Brain microvascular endothelial cell (primary cell): ENCODE measurements around the gene HOXB9.
A peak's percentile ranks its signal among the peaks of the same experiment; 100 is the strongest.

ENCODE experiments used
- DNase-seq: peaks from one replicate; pipeline ENCODE4 v3.0.0-alpha.2; 2020
- H3K27ac ChIP-seq: fragments of 250-450 bp; sonication (Bioruptor Pico); 2 replicates; pipeline ENCODE4 v1.5.1; 2020; ENCODE audit warnings: mild to moderate bottlenecking, moderate library complexity
- H3K27me3 ChIP-seq: fragments of 250-450 bp; sonication (Bioruptor Pico); replicated peaks from 2 replicates; pipeline ENCODE4 v1.5.1; 2020; ENCODE audit warnings: mild to moderate bottlenecking
- H3K36me3 ChIP-seq: fragments of 250-450 bp; sonication (Bioruptor Pico); replicated peaks from 2 replicates; pipeline ENCODE4 v1.5.1; 2020; ENCODE audit warnings: mild to moderate bottlenecking
- H3K4me3 ChIP-seq: 2 replicates; pipeline ENCODE4 v1.5.1; 2011; ENCODE audit warnings: low read depth, mild to moderate bottlenecking, control low read depth, low read length, moderate library complexity
- CTCF ChIP-seq: IDR thresholded peaks from 2 replicates; pipeline ENCODE4 v1.5.1; 2011; ENCODE audit warnings: low read depth, mild to moderate bottlenecking, moderate library complexity, low read length, control low read depth, inconsistent platforms; ENCODE audit errors: missing control alignments
- in situ Hi-C: cut with HindIII; loops from 2 replicates; pipeline ENCODE4 v1.10.0; 2017; ENCODE audit warnings: low sequenced_read_pairs, low pct_ligation_motif_present

Gene HOXB9

DNA sequence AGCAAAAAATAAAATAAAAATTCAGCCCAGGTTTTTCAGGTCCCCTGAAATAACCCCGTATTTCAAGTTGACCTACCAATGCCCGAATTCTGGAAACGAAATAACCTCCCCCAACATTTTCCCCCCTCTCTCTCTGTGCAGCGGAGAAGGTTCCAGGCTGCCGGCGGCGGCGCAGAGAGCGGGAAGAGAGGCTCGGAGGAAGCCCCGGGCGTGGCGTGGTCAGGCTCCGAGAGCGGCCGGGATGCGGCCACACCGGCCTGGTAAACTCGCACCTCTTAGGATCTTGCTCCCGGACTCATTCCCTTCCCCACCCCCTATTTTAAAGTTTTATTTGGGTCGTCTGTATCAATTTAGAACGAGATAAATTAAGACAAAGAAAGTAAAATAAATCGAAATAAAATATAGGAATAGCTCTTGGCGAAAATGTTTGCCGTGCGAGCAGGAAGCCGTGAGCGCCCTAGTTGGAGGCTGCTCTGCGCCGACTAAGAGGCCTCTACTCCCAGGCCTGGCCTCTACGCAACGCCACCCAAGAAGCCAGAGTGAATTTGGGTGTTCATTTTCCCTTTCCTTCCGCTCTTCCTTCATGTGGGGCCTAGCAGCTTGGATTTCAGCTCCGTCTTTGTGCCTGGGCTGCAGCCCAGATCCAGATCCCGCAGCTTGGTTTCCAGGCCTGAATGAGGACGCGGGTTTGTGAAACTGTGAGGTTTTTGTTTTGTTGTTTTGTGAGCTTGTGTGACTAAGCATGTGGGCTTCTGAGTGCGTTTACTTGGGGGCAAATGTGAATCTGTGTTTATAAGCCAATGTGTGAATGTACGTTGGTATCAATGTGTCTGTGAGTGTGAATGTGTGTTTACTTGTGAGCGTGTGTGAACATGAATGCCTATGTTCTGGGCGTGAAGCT is 19.9 kb downstream of the HOXB9 start:
- Histone ChIP-seq H3K27ac (no peak overlapping the region), H3K4me3 (no peak overlapping the region), H3K36me3 (no peaks in the 10 kb centered on the region), H3K27me3 (peaks cover 97% of the 10 kb centered on the region)
- no peak for DNase-seq
- in situ Hi-C loops, result no loop called here
- TF ChIP-seq CTCF, result no peak

GRCh38 chr17:48605409-48605919 is 20.7 kb downstream of the HOXB9 start:
- no peak for DNase-seq
- TF ChIP-seq CTCF, result no peak
- no peak overlapping the region for H3K27ac ChIP-seq
- no peaks in the 10 kb centered on the region for H3K36me3 ChIP-seq
- peaks cover 97% of the 10 kb centered on the region for H3K27me3 ChIP-seq
- in situ Hi-C loops, result no loop called here
- no peak overlapping the region for H3K4me3 ChIP-seq

- H3K27ac ChIP-seq, result no peak within 1 kb of the TSS
- no peaks in the 10 kb centered on the region for H3K36me3 ChIP-seq
- in situ Hi-C loops, result no loop called here
- no peak for TF ChIP-seq CTCF
- no peak for DNase-seq
- H3K27me3 ChIP-seq, result peaks cover 97% of the 10 kb centered on the region
- peak within 1 kb of the TSS; percentile 47 for H3K4me3 ChIP-seq
These were observed 21.3 kb downstream of the HOXB9 start, which contains the start of gene HOXB6 for GRCh38 chr17:48604770-48605329. HOXB6 (minus strand) TSS chr17:48604986; CDS start chr17:48598150, 6,836 bp downstream.

GRCh38 chr17:48603959-48604769 is 22.0 kb downstream of the HOXB9 start:
- Histone ChIP-seq H3K36me3 (no peaks in the 10 kb centered on the region), H3K4me3 (peak overlapping the region; percentile 47), H3K27ac (no peak overlapping the region), H3K27me3 (peaks cover 97% of the 10 kb centered on the region)
- in situ Hi-C loops, result no loop called here
- DNase-seq, result no peak
- TF ChIP-seq CTCF, result no peak

DNA sequence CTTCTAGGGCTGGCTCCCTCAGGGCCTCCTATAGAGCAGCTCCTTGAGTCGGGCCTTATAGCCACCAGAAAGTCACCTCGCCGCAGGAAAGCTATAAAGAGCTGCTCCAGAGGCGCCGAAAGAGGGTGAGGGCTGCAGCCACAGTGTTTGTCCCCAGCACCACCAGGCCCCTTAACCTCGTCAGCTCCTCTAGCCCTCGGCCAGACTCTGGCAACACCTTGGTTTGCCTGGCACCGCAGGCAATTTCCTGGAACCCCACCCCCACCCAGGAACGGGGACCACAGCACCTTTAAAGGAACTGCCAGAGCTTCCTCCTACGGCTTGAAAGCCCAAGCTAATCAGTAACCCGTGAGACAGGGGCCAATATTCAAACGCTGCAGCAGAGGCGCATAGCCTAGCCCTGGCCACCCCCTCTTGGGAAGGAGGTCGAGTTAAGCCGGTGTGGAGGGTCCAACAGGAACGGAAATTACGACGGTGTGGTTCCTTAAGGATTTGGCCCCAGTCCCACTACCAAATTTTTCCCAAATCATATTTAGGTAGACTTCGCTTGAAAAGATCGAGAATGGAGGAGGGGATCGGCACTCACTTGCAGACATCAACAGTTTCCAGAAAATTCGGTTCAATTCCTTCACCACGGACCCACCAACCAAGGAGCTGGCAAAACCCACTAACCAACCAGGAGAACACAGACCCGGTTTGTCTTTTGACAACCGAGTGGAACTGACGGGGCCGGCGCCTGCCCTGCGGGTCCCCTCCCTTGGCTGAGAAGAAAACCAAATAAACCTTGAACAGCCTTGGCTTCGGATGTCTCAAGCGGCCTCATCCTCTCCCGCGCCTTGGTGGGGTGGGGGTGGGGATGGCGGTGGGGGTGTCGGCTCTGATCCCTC is 24.4 kb downstream of the HOXB9 start:
- Histone ChIP-seq H3K4me3 (no peak overlapping the region), H3K27ac (no peak overlapping the region), H3K27me3 (peaks cover 100% of the 10 kb centered on the region), H3K36me3 (no peaks in the 10 kb centered on the region)
- in situ Hi-C loops, result no loop called here
- TF ChIP-seq CTCF, result no peak
- DNase-seq, result no peak
